SKM-1 treated with dmso at 0.1 percent for 144 hours (cell line): ENCODE measurements around the gene POTEB.
"Not testable (repeated sequence)": the region's sequence is repeated elsewhere in the genome, so short reads cannot be mapped to it uniquely, and the experiment has no call there.

Experiments
- DNase-seq: peaks from one replicate; lab custom pipeline; 2025; ENCODE audit not compliant: unreplicated experiment; lab: John Stamatoyannopoulos, UW

The POTEB gene

DNA sequence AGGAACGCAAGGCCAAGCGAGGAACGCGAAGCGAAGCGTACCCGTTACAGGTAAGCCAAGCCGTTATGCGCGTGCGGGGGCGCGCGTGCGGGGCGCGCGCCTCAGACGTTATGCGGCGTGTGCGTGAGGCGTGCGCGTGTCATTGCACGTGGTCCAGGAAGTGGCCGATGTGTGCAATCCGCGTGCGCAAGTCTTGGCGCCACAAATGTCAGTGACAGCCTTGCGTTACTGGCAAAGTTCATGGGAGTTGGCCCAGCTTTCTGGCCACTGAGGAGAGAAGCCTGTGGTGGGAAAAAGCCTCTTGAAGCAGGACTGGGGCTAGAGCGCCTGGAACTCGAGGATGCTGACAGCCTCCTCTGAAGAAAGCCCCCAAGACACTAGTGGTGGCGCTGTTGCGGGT is at the start of gene POTEB:
POTEB (minus strand) TSS at position 101 of the 400 bp plus-strand sequence. CDS start 489 bp downstream, outside the sequence.
- DNase-seq: not testable (repeated sequence)

DNA sequence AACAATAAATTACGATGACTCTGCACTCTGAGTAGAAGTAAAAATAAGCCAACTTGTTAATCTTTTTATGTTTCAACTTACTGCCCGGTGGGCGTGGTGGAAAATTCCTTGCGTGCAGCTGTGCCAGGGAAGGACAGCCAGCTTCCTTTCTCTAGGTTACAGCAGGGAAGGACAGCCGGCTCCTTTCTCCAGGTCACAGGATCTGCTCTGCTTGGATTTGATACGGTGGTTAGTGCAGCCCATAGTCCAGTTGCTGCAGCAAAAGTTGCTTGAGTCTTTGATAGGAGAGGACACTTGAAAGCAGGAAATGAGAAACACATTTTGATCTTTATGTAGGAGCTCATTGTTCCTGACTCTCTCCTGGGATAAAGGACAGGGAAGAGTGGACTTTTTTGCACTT is 13.4 kb upstream of the POTEB start:
- DNase-seq: not testable (repeated sequence)

DNA sequence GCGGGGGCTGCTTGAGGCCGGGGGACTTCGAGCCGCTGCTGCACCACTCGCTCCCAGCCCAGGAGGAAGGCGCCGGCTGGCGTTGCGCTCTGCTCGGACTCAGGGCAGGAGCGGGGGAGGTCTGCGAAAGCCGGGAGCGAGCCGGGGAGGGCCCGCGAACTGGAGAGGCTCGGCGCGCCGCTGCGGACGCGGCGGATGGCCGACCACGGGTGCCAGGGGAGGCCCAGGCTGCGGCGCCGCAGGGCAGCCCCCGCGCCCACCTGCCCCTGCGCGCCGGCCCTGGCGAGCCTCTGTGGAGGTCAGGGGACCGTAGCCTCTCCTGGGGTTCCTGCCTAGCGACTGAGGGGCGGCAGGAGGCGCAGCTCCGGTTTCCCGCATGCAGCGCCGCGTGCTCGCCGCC is 12.0 kb upstream of the POTEB start:
- not testable (repeated sequence) for DNase-seq

DNA sequence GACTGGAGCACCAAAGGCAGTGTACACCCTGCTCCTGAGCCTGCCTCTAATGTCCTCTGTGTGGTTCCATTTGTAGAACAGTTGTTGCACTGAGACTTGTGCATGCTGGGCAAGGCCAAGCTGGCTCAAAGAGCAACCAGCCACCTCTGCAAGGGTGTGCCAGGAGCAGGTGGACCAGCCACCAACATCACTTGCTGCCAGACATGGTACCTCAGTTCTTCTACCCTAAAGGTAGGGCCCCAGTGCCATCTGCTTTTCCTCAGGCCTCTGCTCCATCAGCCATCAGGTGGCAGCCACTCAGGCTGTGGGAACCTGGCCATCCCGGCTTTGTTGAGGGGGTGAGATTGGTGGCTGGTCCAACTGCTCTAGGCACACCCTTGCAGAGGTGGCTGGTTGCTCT is 38.7 kb downstream of the POTEB start:
- DNase-seq: not testable (repeated sequence)
